IMR-90 (cell line): ENCODE data around the gene SLC17A9. TPM values are rescaled to one million over a fixed set of nuclear protein-coding genes. Genes with fewer than 3 reads are reported as not detected.

ENCODE experiments used
- ATAC-seq: fragments of 200-7000 bp; cut with Tn5 transposase; 2 replicates; pipeline ENCODE4 v1.9.1; 2020; ENCODE audit warnings: low read depth, mild to moderate bottlenecking, moderate library complexity
- BruUV-seq: library from RNA; stranded (reverse); fragments of 400-500 nt; replicated peaks from 2 replicates; lab custom pipeline; 2021; lab: Mats Ljungman, UMichigan
- CTCF ChIA-PET: fragments of 300-600 bp; formaldehyde crosslinking; extraction: SDS; loops from one replicate; lab custom pipeline; 2021; ENCODE audit warnings: antibody characterized with exemption; lab: Yijun Ruan, JAX
- POLR2A ChIA-PET: fragments of 300-600 bp; sonication (Branson Sonifier 250); formaldehyde crosslinking; loops from one replicate; lab custom pipeline; 2022; ENCODE audit warnings: antibody characterized with exemption; ENCODE audit not compliant: unreplicated experiment; lab: Charles Lee
- DNase-seq: peaks from one replicate; pipeline ENCODE4 v3.0.0; 2013
- H2AFZ ChIP-seq: replicated peaks from 2 replicates; pipeline ENCODE3; 2013; ENCODE audit warnings: low read length, mild to moderate bottlenecking; ENCODE audit not compliant: poor library complexity
- H2AK5ac ChIP-seq: 2 replicates; pipeline ENCODE4 v1.6.1; 2013; ENCODE audit warnings: low read depth, low read length, inconsistent platforms
- H2AK9ac ChIP-seq: replicated peaks from 2 replicates; pipeline ENCODE3; 2013; ENCODE audit warnings: mild to moderate bottlenecking, low read depth, low read length, moderate library complexity; ENCODE audit not compliant: poor library complexity
- H2BK120ac ChIP-seq: 2 replicates; pipeline ENCODE4 v1.6.1; 2013; ENCODE audit warnings: low read depth, low read length, inconsistent platforms
- H2BK15ac ChIP-seq: 3 replicates; pipeline ENCODE4 v1.6.1; 2013; ENCODE audit warnings: low read depth, low read length, inconsistent platforms
- H2BK20ac ChIP-seq: 2 replicates; pipeline ENCODE4 v1.6.1; 2013; ENCODE audit warnings: low read depth, mild to moderate bottlenecking, inconsistent platforms, low read length, moderate library complexity
- H2BK5ac ChIP-seq: 2 replicates; pipeline ENCODE4 v1.6.1; 2013; ENCODE audit warnings: mild to moderate bottlenecking, low read depth, low read length, inconsistent platforms; ENCODE audit not compliant: poor library complexity, severe bottlenecking
- H3K14ac ChIP-seq: replicated peaks from 2 replicates; pipeline ENCODE4 v1.6.1; 2013; ENCODE audit warnings: low read depth, low read length, inconsistent platforms
- H3K18ac ChIP-seq: 2 replicates; pipeline ENCODE4 v1.6.1; 2013; ENCODE audit warnings: low read depth, low read length, control low read depth
- H3K23ac ChIP-seq: 2 replicates; pipeline ENCODE4 v1.6.1; 2013; ENCODE audit warnings: low read depth, low read length, inconsistent platforms
- H3K27ac ChIP-seq: 2 replicates; pipeline ENCODE4 v1.5.1; 2013; ENCODE audit warnings: mild to moderate bottlenecking, control low read depth, low read length; ENCODE audit not compliant: insufficient read depth
- H3K27me3 ChIP-seq: 2 replicates; pipeline ENCODE4 v1.6.1; 2013; ENCODE audit warnings: low read length; ENCODE audit not compliant: control insufficient read depth, insufficient read depth
- H3K36me3 ChIP-seq: 2 replicates; pipeline ENCODE4 v1.6.1; 2013; ENCODE audit warnings: low read length, mixed read lengths; ENCODE audit not compliant: control insufficient read depth, insufficient read depth
- H3K4ac ChIP-seq: 2 replicates; pipeline ENCODE4 v1.6.1; 2013; ENCODE audit warnings: low read depth, low read length, inconsistent platforms
- H3K4me1 ChIP-seq: 2 replicates; pipeline ENCODE4 v1.6.1; 2013; ENCODE audit warnings: low read length, mixed read lengths; ENCODE audit not compliant: control insufficient read depth, insufficient read depth
- H3K4me2 ChIP-seq: 2 replicates; pipeline ENCODE4 v1.6.1; 2013; ENCODE audit warnings: low read depth, mild to moderate bottlenecking, control low read depth, low read length, moderate library complexity
- H3K4me3 ChIP-seq: 2 replicates; pipeline ENCODE4 v1.5.1; 2013; ENCODE audit warnings: low read depth, mild to moderate bottlenecking, control low read depth, low read length, moderate library complexity; ENCODE audit not compliant: insufficient read depth
- H3K56ac ChIP-seq: 2 replicates; pipeline ENCODE4 v1.6.1; 2013; ENCODE audit warnings: low read length, inconsistent platforms; ENCODE audit not compliant: insufficient read depth; ENCODE audit errors: extremely low read depth
- H3K79me1 ChIP-seq, 2 experiments: 2 replicates each; pipeline ENCODE4 v1.6.1; 2013; ENCODE audit warnings: low read length in 2 of 2, inconsistent platforms in 1 of 2, low read depth in 1 of 2
- H3K9ac ChIP-seq: 2 replicates; pipeline ENCODE4 v1.6.1; 2013; ENCODE audit warnings: low read depth, low read length, control low read depth
- H3K9me1 ChIP-seq: 2 replicates; pipeline ENCODE4 v1.6.1; 2013; ENCODE audit warnings: low read length, inconsistent platforms; ENCODE audit not compliant: insufficient read depth
- H3K9me3 ChIP-seq: 2 replicates; pipeline ENCODE4 v1.6.1; 2013; ENCODE audit warnings: low read length; ENCODE audit not compliant: control insufficient read depth, insufficient read depth
- H4K20me1 ChIP-seq: 2 replicates; pipeline ENCODE4 v1.6.1; 2013; ENCODE audit warnings: low read length, inconsistent platforms; ENCODE audit not compliant: insufficient read depth
- H4K5ac ChIP-seq: 2 replicates; pipeline ENCODE4 v1.6.1; 2013; ENCODE audit warnings: mild to moderate bottlenecking, low read depth, low read length, control low read depth
- H4K8ac ChIP-seq, 2 experiments: 2 replicates each; pipeline ENCODE4 v1.6.1; 2013; ENCODE audit warnings: low read depth in 2 of 2, low read length in 2 of 2, control low read depth in 1 of 2, inconsistent platforms in 1 of 2
- H4K91ac ChIP-seq: 2 replicates; pipeline ENCODE4 v1.6.1; 2013; ENCODE audit warnings: low read depth, low read length, inconsistent platforms; ENCODE audit not compliant: insufficient read depth
- BHLHE40 ChIP-seq: fragments of 150-350 bp; IDR thresholded peaks from 2 replicates; pipeline ENCODE4 v1.6.1; 2016; ENCODE audit warnings: mild to moderate bottlenecking, low read depth, low read length
- CEBPB ChIP-seq: IDR thresholded peaks from 2 replicates; pipeline ENCODE4 v1.6.1; 2012; ENCODE audit warnings: low read depth, low read length, improper control_type of control experiment
- CHD1 ChIP-seq: IDR thresholded peaks from 2 replicates; pipeline ENCODE4 v1.6.1; 2012; ENCODE audit warnings: low read depth, low read length, improper control_type of control experiment
- ELK1 ChIP-seq: fragments of 150-350 bp; IDR thresholded peaks from 2 replicates; pipeline ENCODE4 v1.6.1; 2016; ENCODE audit warnings: low read depth, mild to moderate bottlenecking, low read length, moderate library complexity, borderline replicate concordance
- FOS ChIP-seq: fragments of 150-350 bp; IDR thresholded peaks from 2 replicates; pipeline ENCODE4 v1.6.1; 2016; ENCODE audit warnings: low read depth, low read length
- MAFK ChIP-seq: IDR thresholded peaks from 2 replicates; pipeline ENCODE4 v1.6.1; 2012; ENCODE audit warnings: low read depth, low read length, improper control_type of control experiment
- MAZ ChIP-seq: IDR thresholded peaks from 2 replicates; pipeline ENCODE4 v1.6.1; 2012; ENCODE audit warnings: low read depth, mild to moderate bottlenecking, low read length, improper control_type of control experiment, moderate library complexity, borderline replicate concordance
- MXI1 ChIP-seq: IDR thresholded peaks from 2 replicates; pipeline ENCODE4 v1.6.1; 2012; ENCODE audit warnings: low read depth, mild to moderate bottlenecking, low read length, moderate library complexity, borderline replicate concordance
- NFE2L2 ChIP-seq: fragments of 150-350 bp; IDR thresholded peaks from 2 replicates; pipeline ENCODE4 v1.6.1; 2016; ENCODE audit warnings: low read depth, mild to moderate bottlenecking, low read length
- POLR2A ChIP-seq: IDR thresholded peaks from 2 replicates; pipeline ENCODE4 v1.6.1; 2012; ENCODE audit warnings: mild to moderate bottlenecking, low read depth, low read length
- RAD21 ChIP-seq: IDR thresholded peaks from 2 replicates; pipeline ENCODE4 v1.6.1; 2012; ENCODE audit warnings: low read length, improper control_type of control experiment
- RCOR1 ChIP-seq: IDR thresholded peaks from 2 replicates; pipeline ENCODE4 v1.6.1; 2012; ENCODE audit warnings: mild to moderate bottlenecking, low read length, improper control_type of control experiment; ENCODE audit not compliant: insufficient replicate concordance
- RFX5 ChIP-seq: IDR thresholded peaks from 2 replicates; pipeline ENCODE4 v1.8.0; 2012; ENCODE audit warnings: low read depth, mild to moderate bottlenecking, low read length, moderate library complexity
- SMC3 ChIP-seq: fragments of 150-350 bp; IDR thresholded peaks from 2 replicates; pipeline ENCODE4 v1.6.1; 2016; ENCODE audit warnings: low read depth, mild to moderate bottlenecking, antibody characterized with exemption, low read length, moderate library complexity
- WGBS, 2 experiments: methylation state at CpG; one replicate each; pipeline versions ENCODE4 v1.1.5 to v1.1.7; 2013; ENCODE audit warnings: missing lambda C conversion rate in 2 of 2; ENCODE audit not compliant: insufficient read length in 1 of 2; ENCODE audit errors: extremely low coverage in 2 of 2; 5-methylcytosine and 5-hydroxymethylcytosine counted together
- dilution Hi-C: fragments of 300-500 bp; cut with HindIII; formaldehyde crosslinking; loops from one replicate; pipeline ENCODE4 v1.14.3; 2018; ENCODE audit warnings: low sequenced_read_pairs; ENCODE audit not compliant: unreplicated experiment
- in situ Hi-C: fragments of 300-500 bp; cut with MboI; formaldehyde crosslinking; loops from 3 replicates; pipeline ENCODE4 v1.14.3; 2019; ENCODE audit warnings: low sequenced_read_pairs, inconsistent platforms, mixed read lengths
- intact Hi-C: fragments of 100-400 bp; cut with micrococcal nuclease; formaldehyde crosslinking; loops from 2 replicates; pipeline ENCODE4 v1.10.0; 2022
- polyA plus RNA-seq, 3 experiments: library from polyadenylated mRNA; depleted of rRNA; stranded (reverse); fragments of >200 nt; gene quantifications; 2 replicates each; pipeline ENCODE4 v1.2.3, GENCODE V29; 2012; ENCODE audit warnings: low replicate concordance in 1 of 3
- total RNA-seq: library from RNA; depleted of rRNA; stranded (reverse); fragments of >200 nt; gene quantifications from 2 replicates; pipeline ENCODE4 v1.2.3, GENCODE V29; 2012
- TF ChIP-seq, protein P1 (sequence below): fragments of 150-350 bp; IDR thresholded peaks from 2 replicates; pipeline ENCODE4 v1.6.1; 2017; ENCODE audit warnings: mild to moderate bottlenecking, antibody characterized with exemption, low read length, low read depth
- TF ChIP-seq, protein P2 (sequence below): conservative IDR thresholded peaks from 2 replicates; pipeline ENCODE4 v1.5.1; 2012; ENCODE audit warnings: mild to moderate bottlenecking, low read depth, low read length, improper control_type of control experiment

Gene SLC17A9
- total and polyA plus RNA-seq, 2 of the 4 experiments (the other 2 are of a cell fraction), result 2.2 to 14.4 TPM

DNA sequence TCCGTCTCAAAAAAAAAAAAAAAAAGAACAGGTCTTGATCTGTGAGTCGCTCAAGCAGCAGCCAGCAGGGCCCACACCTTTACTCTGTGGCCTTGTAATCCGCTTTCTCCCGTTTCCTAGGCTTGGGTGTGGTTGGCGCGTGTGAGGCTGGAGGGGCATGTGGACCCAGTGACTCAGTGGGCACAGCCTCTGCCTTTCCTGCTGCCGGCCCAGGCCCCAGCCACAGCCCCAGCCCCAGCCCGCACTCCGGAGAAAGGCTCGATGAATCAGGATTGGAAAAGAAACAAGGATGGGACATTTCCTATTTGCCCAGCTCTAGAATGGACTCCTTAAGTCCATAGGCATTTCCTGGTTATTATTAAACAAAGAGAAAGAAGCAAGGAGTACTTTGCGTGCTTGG lies 50.0 kb downstream of the SLC17A9 start:
- intact Hi-C loops, result no loop called here
- H2AK9ac ChIP-seq, result no peak overlapping the region

More for the DNA sequence above, 50.0 kb downstream of the SLC17A9 start:
- H3K9me3 ChIP-seq, result no peaks in the 10 kb centered on the region
- CTCF ChIA-PET, result interaction anchor here (0.7 to 0.8 kb wide), 2 partner anchors 11 to 28 kb away, joined by 3 read pairs; no protein-coding TSS in a partner anchor
- H3K79me1 ChIP-seq, result no peaks in the 10 kb centered on the region
- no peak overlapping the region for H3K14ac ChIP-seq
- H3K4ac ChIP-seq, result no peak overlapping the region
- H2BK15ac ChIP-seq, result no peak overlapping the region
- H3K23ac ChIP-seq, result no peak overlapping the region
- BruUV-seq, result no TSS peak
- no peak overlapping the region for H3K4me3 ChIP-seq
- H4K91ac ChIP-seq, result no peak overlapping the region
- no peak overlapping the region for H2AK5ac ChIP-seq
- no peak overlapping the region for H2BK5ac ChIP-seq
- ATAC-seq, result no peak
- H2BK120ac ChIP-seq, result no peak overlapping the region
- H3K4me2 ChIP-seq, result no peak overlapping the region
- 81% methylated on average over 4 of the region's 11 CpGs; no CpG with 5 or more reads in 1 of the 2 experiments for WGBS, 2 experiments
- no peak overlapping the region for H3K9ac ChIP-seq
- H3K27me3 ChIP-seq, result peaks cover 92% of the 10 kb centered on the region
- H3K56ac ChIP-seq, result no peak overlapping the region
- DNase-seq, result no peak
- no peaks in the 10 kb centered on the region for H3K9me1 ChIP-seq
- dilution Hi-C loops (no loop called here), in situ Hi-C loops (loop anchor here (25.0 kb wide), 1 partner anchor 315 kb away; no protein-coding TSS in a partner anchor)
- H3K18ac ChIP-seq, result no peak overlapping the region
- no peak overlapping the region for H2BK20ac ChIP-seq
- H4K8ac ChIP-seq, result no peak overlapping the region
- TF ChIP-seq ELK1, result no peak
- TF ChIP-seq CHD1, result no peak
- no peak for TF ChIP-seq CEBPB
- no peak for TF ChIP-seq SMC3
- TF ChIP-seq FOS, result no peak
- no peak for TF ChIP-seq MXI1
- no peak for TF ChIP-seq NFE2L2
- no peak for TF ChIP-seq MAFK
- TF ChIP-seq MAZ, result no peak
- TF ChIP-seq, protein P1, sequence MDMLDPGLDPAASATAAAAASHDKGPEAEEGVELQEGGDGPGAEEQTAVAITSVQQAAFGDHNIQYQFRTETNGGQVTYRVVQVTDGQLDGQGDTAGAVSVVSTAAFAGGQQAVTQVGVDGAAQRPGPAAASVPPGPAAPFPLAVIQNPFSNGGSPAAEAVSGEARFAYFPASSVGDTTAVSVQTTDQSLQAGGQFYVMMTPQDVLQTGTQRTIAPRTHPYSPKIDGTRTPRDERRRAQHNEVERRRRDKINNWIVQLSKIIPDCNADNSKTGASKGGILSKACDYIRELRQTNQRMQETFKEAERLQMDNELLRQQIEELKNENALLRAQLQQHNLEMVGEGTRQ, result no peak
- TF ChIP-seq POLR2A, result no peak
- TF ChIP-seq, protein P2, sequence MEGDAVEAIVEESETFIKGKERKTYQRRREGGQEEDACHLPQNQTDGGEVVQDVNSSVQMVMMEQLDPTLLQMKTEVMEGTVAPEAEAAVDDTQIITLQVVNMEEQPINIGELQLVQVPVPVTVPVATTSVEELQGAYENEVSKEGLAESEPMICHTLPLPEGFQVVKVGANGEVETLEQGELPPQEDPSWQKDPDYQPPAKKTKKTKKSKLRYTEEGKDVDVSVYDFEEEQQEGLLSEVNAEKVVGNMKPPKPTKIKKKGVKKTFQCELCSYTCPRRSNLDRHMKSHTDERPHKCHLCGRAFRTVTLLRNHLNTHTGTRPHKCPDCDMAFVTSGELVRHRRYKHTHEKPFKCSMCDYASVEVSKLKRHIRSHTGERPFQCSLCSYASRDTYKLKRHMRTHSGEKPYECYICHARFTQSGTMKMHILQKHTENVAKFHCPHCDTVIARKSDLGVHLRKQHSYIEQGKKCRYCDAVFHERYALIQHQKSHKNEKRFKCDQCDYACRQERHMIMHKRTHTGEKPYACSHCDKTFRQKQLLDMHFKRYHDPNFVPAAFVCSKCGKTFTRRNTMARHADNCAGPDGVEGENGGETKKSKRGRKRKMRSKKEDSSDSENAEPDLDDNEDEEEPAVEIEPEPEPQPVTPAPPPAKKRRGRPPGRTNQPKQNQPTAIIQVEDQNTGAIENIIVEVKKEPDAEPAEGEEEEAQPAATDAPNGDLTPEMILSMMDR, result no peak
- TF ChIP-seq RAD21, result no peak
- TF ChIP-seq BHLHE40, result no peak
- no peak for TF ChIP-seq RCOR1
- no peak for TF ChIP-seq RFX5
- H4K5ac ChIP-seq, result no peak overlapping the region
- no peaks in the 10 kb centered on the region for H3K36me3 ChIP-seq
- H3K4me1 ChIP-seq, result no peaks in the 10 kb centered on the region
- no peak overlapping the region for H3K27ac ChIP-seq
- peaks cover 3% of the 10 kb centered on the region; the same call in 1 of the 2 replicates for H4K20me1 ChIP-seq
- no peak overlapping the region for H2AFZ ChIP-seq
- POLR2A ChIA-PET, result no interaction called here
